Activated CD4-positive, CD25-positive, alpha-beta regulatory T cell (primary cell): ENCODE measurements around the gene ARHGEF28.

Experiments used
- DNase-seq, 4 experiments: peaks; one replicate each; lab custom pipeline; 2025; lab: John Stamatoyannopoulos, UW

Gene ARHGEF28

GRCh38 chr5:73693573-73694061, 67.6 kb downstream of the ARHGEF28 start:
- DNase-seq = no peak

- DNase-seq = no peak
Observed at GRCh38 chr5:73694089-73694488, 68.1 kb downstream of the ARHGEF28 start.

- DNase-seq = no peak
Observed at GRCh38 chr5:73698011-73698410, 72.0 kb downstream of the ARHGEF28 start.

GRCh38 chr5:73701566-73701965, 75.6 kb downstream of the ARHGEF28 start:
- DNase-seq = no peak

GRCh38 chr5:73702534-73702933, 76.5 kb downstream of the ARHGEF28 start:
- no peak for DNase-seq

- DNase-seq = no peak
Observed at GRCh38 chr5:73702951-73703350, 77.0 kb downstream of the ARHGEF28 start.

GRCh38 chr5:73705364-73705763, 79.4 kb downstream of the ARHGEF28 start:
- DNase-seq = no peak

- no peak for DNase-seq
Observed at GRCh38 chr5:73706963-73707362, 81.0 kb downstream of the ARHGEF28 start.

GRCh38 chr5:73709536-73710129, 83.6 kb downstream of the ARHGEF28 start:
- DNase-seq = no peak

GRCh38 chr5:73716284-73716808, 90.3 kb downstream of the ARHGEF28 start:
- DNase-seq = no peak

- DNase-seq = no peak
Observed at GRCh38 chr5:73718762-73719161, 92.8 kb downstream of the ARHGEF28 start.

- no peak for DNase-seq
Observed at GRCh38 chr5:73719632-73720031, 93.6 kb downstream of the ARHGEF28 start.

GRCh38 chr5:73722231-73722630, 96.2 kb downstream of the ARHGEF28 start:
- DNase-seq = no peak

GRCh38 chr5:73726071-73726470, 100.1 kb downstream of the ARHGEF28 start:
- no peak for DNase-seq

GRCh38 chr5:73726606-73727231, 100.7 kb downstream of the ARHGEF28 start:
- DNase-seq = no peak

GRCh38 chr5:73727470-73727869, 101.5 kb downstream of the ARHGEF28 start:
- no peak for DNase-seq

- no peak for DNase-seq
Observed at GRCh38 chr5:73728493-73729273, 102.7 kb downstream of the ARHGEF28 start.

GRCh38 chr5:73729329-73729728, 103.3 kb downstream of the ARHGEF28 start:
- DNase-seq = no peak

- DNase-seq = no peak
Observed at GRCh38 chr5:73732045-73732444, 106.0 kb downstream of the ARHGEF28 start.

- DNase-seq = no peak
Observed at GRCh38 chr5:73733219-73733618, 107.2 kb downstream of the ARHGEF28 start.

- no peak for DNase-seq
Observed at GRCh38 chr5:73735032-73735734, 109.2 kb downstream of the ARHGEF28 start.

GRCh38 chr5:73739650-73740049, 113.7 kb downstream of the ARHGEF28 start:
- no peak for DNase-seq
